GM21381 (cell line): ENCODE measurements around the gene WDR54.
"Not testable (repeated sequence)": the region's sequence is repeated elsewhere in the genome, so short reads cannot be mapped to it uniquely, and the experiment has no call there.

Experiments
- ATAC-seq: cut with Tn5 transposase; IDR thresholded peaks from one replicate; pipeline ENCODE4 v1.9.1; 2021; ENCODE audit warnings: mild to moderate bottlenecking, moderate library complexity; ENCODE audit not compliant: unreplicated experiment

Gene WDR54

DNA sequence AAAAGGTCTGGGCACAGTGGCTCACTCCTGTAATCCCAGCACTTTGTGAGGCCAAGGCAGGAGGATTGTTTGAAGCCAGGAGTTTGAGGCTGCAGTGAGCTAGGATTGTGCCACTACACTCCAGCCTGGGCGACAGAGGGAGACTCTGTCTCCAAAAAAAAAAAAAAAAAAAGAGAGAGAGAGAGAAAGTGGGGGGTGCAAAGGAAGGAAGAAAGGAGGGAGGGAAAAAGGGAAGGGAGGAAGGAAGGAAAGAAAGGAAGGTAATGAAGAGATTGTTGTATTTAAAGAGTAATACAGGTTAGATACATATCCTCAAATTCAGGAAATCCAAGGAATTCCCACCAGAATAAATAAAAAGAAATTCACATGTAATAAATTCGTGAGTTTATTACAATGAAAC lies 19.6 kb upstream of the WDR54 start:
- ATAC-seq = no peak

DNA sequence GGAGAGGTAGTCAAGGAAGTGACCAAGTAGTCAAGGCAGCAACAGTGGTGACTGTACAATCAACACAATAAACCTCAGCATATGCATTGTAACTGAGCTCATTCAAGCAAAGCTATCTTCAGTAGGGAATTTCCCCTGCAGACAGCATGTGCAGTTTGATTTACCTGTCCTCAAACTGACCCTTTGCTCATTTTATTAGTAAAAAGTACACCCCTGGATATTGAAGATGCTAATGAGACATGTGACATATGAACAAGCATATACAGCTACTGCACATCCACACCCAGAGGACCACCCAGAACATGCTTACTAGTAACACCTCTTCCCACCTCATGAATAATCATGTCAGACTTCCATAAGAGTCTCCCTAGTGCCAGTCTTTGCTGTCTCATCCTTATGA lies 15.5 kb upstream of the WDR54 start:
- ATAC-seq = no peak

DNA sequence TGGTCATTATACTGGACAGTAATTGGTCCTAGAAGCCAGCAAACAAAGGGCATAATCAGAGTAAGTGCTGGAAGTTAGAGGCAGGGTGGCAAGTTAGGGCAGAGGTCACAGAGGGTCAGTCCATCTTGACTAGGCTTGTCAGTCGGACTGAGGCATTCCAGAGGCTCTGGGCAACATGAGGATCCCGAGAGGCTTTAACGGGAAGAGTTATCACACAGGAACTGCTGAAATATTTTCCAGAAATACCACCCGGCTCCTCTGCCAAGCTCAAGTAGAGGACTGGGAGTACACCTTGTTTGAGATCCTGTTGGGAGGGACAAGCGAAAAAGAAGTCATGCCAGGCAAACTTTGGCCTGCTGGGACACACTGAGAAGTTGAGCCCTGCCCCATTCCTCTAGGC lies 13.8 kb upstream of the WDR54 start:
- no peak for ATAC-seq

DNA sequence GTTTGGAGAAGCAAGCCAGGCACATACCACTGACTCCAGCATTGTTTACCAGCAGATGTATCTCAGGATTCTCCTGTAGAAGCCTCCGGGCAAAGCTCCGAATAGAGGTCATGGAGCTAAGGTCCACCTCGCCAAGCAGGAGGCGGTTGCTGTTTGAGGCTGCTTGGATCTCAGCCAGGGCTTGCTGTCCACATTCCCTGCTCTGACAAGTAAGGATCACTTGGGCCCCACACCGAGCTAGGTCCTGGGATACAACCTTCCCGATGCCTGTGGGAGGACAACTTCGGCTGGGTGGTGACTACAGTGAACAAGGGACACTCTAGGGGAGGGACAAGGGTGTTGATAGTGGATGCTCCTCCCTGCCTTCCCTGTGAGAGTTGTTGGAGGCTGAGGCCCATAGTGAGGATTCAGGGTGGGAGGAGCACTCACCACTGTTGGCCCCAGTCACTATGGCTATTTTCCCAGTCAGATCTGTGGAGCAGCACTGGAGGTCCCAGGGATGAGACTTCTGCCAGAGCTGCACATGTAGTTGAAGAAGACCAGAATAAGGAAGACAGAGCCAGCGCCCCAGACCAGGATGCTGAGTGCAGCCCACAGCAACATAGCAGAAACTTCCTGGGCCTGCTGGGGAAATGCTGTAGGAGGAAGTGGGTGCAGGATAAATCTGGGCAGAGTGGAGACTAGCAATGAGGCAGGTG lies 8.4 kb upstream of the WDR54 start:
- no peak for ATAC-seq

GRCh38 chr2:74414441-74414840 lies 7.1 kb upstream of the WDR54 start:
- no peak for ATAC-seq

- no peak for ATAC-seq
Observed at GRCh38 chr2:74414881-74415761, 6.4 kb upstream of the WDR54 start.

DNA sequence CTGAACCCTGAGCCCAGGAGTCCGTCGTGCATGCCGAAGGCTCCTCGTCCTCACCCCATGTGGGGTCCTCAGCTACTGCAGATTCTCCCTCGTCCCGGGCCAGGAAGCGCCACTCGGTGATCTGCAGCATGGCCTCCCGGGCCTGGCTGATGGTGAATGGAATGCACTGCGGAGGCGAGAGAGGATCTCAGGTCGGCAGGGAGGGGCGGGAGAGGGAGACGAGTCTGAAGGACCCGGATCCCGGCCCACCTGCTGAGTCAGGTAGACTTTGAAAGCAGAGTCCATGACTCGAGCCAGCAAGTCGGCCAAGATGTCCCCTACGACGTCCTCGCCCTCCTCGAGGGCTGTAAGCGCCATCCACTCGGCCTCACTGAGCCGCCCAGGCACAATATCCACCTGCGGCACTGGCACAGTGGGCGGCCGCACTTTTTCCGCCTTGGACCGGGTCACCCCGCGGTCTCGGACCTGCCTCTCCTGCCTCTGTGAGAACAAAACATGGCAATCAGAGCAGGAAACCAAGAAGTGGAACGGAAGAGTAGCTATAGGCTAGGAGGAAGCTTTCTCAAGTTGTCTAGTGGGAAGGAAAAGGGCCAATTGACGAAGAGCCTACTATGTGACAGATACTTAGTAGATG lies 5.7 kb upstream of the WDR54 start:
- ATAC-seq = no peak

GRCh38 chr2:74416778-74417177 lies 4.8 kb upstream of the WDR54 start:
- no peak for ATAC-seq

DNA sequence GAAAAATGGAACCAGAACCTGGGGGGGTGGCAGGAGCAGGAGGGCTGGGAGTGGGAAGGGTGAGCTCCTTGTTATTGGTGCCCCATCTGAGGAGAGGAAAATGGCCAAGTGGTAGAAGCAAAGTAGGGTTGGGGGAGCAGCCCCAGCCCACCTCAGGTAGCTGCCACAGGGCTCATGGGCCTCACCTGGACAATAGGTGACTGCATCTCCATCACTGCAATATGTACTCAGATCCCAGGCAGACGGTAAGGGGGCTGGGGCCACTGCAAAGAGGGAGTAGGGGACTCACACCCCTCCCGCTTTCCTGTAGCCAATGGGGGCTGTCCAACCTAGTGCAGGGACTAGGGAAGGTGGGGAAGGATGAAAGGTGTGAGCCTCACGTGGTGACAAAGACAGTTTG lies 4.3 kb upstream of the WDR54 start:
- no peak for ATAC-seq

- ATAC-seq = no peak
Observed at GRCh38 chr2:74417763-74418162, 3.8 kb upstream of the WDR54 start.

DNA sequence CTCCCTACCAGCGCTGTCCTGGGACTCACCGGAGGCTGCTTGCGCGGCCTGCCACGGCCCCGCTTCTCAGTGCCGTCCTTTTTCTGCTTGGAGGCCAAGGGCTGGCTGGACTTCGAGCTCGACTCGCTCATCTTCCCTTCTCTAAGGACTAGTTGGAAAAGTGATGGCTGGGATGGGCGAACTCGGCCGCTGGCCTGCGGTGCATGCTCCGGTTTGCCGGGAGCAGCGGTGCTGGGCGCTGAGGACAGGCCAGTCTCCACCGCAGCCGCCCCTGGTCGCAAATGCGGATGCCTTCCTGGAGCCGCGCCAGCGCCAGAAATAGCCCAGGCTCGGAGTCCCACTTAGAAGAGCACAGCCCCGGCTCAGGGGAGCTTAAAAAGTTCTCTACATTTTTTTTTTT lies 3.2 kb upstream of the WDR54 start:
- ATAC-seq = no peak

GRCh38 chr2:74419345-74419744 lies 2.2 kb upstream of the WDR54 start:
- ATAC-seq = no peak

DNA sequence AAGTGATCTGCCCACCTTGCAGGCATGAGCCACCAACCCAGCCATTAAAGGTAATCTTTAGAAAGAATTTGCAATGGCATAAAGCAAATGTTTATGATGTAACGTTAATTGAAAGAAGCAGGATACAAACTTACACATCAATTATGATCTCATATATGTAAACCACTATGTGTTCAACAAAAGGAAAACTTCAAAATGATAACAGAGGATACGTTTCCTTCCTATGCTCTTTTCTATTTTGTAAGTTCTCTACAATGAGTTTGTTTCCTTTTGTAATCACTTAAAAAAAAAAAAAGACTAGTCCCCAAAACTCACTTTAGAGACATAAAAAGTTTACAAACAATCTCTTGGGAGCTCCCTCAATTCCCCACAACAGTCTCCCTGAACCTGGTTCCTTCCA lies 1.5 kb upstream of the WDR54 start:
- no peak for ATAC-seq

GRCh38 chr2:74420443-74421103 lies 957 bp upstream of the WDR54 start:
- not testable (repeated sequence) for ATAC-seq

GRCh38 chr2:74423231-74424095 lies 1.9 kb downstream of the WDR54 start:
- ATAC-seq = no peak

DNA sequence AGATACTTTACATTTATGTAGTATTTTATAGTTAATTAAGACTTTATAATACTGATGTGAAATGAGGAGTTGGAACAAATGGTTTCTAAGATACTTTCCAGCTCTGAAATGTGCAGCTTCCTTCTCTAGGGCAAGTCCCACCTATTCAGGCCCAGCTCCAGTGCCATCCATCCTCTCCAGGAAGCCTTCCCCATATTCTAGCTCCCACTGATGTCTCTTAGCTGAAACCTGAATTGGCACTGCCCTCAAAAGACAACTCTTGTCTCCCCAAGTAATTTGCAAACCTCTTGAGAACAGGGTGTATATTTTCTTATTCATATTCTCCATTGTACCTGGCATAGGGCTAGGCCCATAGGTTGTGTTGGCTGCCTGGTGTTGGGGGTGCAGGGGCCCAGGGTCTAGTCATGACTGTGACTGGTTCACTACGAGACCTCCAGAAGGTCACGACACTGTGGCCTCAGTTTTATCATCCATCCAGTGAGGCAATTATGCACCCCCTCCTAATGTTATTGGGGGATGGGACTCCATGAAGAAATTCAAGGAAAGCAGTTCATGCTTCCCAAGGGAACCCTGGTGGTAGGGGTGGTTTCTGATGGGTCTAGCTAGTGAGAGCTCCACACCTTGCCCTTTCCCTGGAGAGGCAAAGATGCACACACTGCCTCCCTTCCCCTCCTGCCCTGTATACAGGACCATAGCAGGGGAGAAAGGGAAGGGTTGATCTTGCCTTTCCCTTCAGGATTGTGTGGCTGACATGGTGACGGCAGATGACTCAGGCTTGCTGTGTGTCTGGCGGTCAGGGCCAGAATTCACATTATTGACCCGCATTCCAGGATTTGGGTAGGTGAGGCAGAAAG lies 2.8 kb downstream of the WDR54 start:
- no peak for ATAC-seq

DNA sequence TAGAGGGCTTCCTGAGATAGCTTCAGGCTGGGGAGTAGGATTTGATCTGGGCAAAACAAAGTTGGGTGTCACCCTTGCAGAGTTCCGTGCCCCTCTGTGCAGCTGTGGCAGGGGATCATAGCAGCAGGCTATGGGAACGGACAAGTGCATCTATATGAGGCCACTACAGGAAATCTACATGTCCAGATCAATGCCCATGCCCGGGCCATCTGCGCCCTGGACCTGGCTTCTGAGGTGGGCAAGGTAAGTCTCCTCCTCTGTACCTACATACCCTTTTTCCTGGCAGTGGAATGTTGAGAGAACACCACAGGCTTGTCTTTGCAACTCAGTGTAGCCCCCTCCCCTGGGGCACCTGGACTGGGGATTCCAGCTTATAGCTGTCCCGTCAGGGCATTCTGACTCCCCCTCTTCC lies 3.5 kb downstream of the WDR54 start:
- no peak for ATAC-seq

- no peak for ATAC-seq
Observed at GRCh38 chr2:74425523-74425922, 4.0 kb downstream of the WDR54 start.

- ATAC-seq = no peak
Observed at GRCh38 chr2:74426181-74426758, 4.7 kb downstream of the WDR54 start.
